Peyer's patch (tissue), 4 donors: ENCODE measurements around the gene ARMH4.

Source experiments
- POLR2A ChIP-seq, 2 donors: fragments of 450-650 bp; IDR thresholded peaks; one replicate each; pipeline ENCODE4 v1.5.1; 2017; ENCODE audit warnings: antibody characterized with exemption in 2 of 2, mild to moderate bottlenecking in 2 of 2, moderate library complexity in 2 of 2
- TF ChIP-seq, protein P1 (sequence below), 6 experiments: fragments of 450-650 bp in 4 of 6; fragments of 200-600 bp in 2 of 6; sonication (generic) in 1 of 6; IDR thresholded peaks; one replicate each; pipeline ENCODE4 v1.5.1; 2017 to 2019; ENCODE audit warnings: antibody characterized with exemption in 6 of 6, mild to moderate bottlenecking in 3 of 6, moderate library complexity in 1 of 6

GRCh38 chr14:57988445-57988844 is 163.6 kb downstream of the ARMH4 start:
- no peak for TF ChIP-seq POLR2A (IDR thresholded peaks at IDR 0.05)
- TF ChIP-seq, protein P1, sequence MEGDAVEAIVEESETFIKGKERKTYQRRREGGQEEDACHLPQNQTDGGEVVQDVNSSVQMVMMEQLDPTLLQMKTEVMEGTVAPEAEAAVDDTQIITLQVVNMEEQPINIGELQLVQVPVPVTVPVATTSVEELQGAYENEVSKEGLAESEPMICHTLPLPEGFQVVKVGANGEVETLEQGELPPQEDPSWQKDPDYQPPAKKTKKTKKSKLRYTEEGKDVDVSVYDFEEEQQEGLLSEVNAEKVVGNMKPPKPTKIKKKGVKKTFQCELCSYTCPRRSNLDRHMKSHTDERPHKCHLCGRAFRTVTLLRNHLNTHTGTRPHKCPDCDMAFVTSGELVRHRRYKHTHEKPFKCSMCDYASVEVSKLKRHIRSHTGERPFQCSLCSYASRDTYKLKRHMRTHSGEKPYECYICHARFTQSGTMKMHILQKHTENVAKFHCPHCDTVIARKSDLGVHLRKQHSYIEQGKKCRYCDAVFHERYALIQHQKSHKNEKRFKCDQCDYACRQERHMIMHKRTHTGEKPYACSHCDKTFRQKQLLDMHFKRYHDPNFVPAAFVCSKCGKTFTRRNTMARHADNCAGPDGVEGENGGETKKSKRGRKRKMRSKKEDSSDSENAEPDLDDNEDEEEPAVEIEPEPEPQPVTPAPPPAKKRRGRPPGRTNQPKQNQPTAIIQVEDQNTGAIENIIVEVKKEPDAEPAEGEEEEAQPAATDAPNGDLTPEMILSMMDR (IDR thresholded peaks at IDR 0.05), result no peak
